Medulla oblongata (tissue), 1 donor: ENCODE data around the gene EVL.

Source experiments
- DNase-seq: peaks from one replicate; pipeline ENCODE4 v3.0.0-alpha.2; 2015; ENCODE audit errors: extremely low spot score

The EVL gene

DNA sequence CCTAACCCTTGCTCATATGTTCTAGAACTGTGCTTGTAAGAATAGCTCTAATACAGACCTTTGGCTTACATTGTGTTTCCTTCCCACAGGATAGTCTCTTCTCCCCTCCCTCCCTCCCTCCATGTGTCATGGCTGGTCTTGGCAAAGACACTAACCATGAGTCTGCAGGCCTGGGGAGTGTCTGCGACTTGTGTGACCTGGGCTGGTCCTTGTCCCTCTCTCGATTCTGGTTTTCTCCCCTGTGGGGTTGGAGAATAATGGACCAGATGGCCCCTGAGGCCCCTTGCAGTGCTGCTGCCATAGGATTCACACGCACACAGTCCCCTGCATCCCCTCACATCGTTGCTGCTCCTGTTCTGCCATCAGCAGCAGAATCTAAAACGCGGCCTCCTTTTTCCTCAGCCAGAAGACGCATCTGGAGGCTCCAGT lies 64.0 kb downstream of the EVL start:
- DNase-seq: no peak

- no peak for DNase-seq
Observed at GRCh38 chr14:100130521-100130920, 65.3 kb downstream of the EVL start.

GRCh38 chr14:100131181-100131580 lies 66.0 kb downstream of the EVL start:
- DNase-seq: no peak

- no peak for DNase-seq
Observed at GRCh38 chr14:100132161-100132902, 67.1 kb downstream of the EVL start.

GRCh38 chr14:100132903-100133510 lies 67.8 kb downstream of the EVL start:
- no peak for DNase-seq

DNA sequence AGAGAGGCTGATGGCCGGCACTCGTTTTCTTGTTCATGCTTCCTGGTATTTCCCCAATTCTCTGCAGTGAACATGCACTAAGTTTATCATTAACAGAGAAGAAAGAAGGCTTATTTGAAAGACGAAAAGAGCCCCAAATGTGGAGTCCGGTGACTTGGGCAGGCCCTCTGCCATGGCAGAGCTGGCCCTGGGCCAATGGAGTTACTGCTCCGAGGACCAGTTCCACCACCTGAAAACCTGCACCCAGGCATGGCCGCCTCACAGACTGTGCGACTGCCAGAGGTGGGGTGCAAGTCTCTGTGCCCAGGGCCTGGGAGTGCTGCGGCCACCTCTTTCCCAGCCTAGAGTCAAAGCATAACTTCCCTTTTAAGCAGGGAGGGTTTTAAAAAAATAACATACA lies 69.4 kb downstream of the EVL start:
- DNase-seq: no peak

DNA sequence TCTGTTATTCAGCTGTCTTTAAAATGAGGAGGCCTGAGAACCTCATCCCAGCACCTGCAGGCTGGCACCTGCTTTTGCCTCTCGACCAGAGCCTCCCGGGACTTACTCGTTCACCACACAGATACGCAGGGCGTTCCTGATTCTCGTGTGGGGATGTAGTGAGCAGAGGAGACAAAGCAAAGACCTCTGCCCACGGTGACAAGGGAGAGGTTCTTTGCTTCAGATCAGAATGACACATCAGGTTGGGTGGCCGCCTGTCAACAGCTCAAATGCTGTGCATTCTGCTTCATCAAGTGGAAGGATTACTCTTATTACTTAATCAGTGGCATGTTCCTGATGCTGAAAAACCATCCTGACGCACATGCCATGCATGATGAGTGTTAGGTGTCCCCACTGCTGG lies 69.9 kb downstream of the EVL start:
- no peak for DNase-seq

DNA sequence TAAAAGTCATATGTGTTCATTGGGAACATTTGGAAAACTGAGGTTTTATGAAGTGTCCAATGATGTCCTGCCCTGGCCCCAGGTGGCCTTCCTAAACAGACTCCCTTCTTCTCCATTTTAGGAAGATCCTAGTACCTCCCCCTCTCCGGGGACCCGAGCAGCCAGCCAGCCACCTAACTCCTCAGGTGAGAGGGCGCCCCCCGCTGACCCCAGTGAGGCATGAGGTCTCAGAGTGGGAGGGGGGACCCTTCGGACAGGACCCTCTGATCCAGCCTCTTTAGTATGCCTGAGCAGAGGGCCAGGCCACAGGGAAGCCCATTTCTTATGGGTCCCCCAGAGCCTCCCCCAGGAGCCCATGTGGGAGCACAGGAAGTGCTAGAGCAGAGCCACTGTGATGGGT lies 70.6 kb downstream of the EVL start:
- no peak for DNase-seq

GRCh38 chr14:100137173-100137572 lies 72.0 kb downstream of the EVL start:
- no peak for DNase-seq

DNA sequence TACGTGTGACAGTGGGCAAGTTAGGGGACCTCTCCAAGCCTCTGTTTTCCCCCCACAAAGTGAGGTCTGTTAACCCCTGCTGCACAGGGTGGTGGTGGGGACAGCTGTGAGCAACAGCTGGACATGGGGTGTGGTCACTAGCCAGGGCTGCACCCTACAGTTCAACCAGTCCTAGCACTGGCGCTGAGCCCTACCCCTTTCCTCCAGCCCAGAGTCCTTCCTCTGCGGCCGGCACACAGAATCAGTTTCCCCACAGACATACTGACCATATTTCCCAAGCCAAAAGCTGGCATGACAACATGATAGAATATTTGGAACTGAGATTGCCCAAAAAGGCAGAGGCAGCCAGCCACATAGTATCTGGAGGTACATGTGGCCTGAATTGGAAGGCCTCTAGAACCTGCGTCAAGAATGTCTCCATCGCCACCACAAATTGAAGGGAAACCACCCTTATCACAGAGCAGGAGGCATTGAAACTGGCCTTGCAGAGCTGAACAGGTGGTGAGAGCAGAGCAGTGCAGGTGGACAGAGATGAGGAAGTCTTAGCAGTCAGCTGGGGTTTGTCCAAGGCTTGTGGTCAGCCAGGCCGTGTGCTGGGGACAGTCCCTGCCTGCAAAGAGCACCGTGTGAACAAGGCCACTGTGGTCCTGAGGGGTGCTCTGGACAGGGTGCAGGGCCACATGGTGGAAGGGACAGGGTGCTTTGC lies 73.0 kb downstream of the EVL start:
- no peak for DNase-seq

DNA sequence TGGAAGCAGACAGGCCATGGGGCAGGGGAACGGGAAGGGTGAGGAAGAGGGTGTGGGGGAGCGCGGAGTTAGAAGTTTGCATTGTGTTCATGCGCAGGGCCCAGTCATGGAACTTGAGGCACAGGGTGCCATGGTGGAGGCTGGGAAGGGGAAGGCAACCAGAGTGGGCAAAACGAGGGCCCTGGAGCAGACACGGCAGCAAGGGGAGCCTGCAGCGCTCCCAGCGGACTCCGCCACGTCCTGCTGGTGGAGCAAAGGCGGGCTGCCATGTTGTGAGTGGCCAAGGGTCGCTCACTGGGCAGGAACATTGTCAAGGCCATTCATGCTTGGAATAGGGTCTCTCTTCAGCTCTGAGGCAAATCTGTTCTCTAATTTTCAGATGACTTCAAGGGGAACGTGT lies 73.7 kb downstream of the EVL start:
- no peak for DNase-seq

DNA sequence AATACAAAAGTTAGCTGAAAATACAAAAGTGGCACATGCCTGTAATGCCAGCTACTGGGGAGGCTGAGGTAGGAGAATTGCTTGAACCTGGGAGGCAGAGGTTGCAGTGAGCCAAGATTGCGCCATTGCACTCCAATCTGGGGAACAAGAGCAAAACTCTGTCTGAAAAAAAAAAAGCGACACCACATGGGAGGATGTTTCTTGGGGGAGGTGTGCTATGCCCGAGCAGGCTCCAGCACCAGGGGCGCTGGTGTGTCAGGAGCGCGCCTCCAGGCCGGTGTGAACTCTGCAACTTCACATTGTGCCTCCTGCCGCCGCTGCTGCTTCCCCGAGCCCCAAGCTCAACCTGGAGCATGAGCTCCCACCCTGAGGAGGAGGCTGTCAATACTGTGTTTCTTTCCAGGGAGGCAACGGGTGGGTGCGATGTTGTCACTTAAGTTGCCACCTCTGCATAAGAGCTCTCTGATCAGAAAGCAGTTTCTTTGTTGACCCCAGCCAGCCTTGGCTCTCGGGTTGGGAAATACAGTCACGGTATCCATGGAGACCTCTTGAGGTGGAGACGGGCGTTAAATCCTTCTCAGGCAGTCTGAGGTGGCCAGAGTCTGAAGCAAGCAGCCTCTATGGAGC lies 75.3 kb downstream of the EVL start:
- no peak for DNase-seq

DNA sequence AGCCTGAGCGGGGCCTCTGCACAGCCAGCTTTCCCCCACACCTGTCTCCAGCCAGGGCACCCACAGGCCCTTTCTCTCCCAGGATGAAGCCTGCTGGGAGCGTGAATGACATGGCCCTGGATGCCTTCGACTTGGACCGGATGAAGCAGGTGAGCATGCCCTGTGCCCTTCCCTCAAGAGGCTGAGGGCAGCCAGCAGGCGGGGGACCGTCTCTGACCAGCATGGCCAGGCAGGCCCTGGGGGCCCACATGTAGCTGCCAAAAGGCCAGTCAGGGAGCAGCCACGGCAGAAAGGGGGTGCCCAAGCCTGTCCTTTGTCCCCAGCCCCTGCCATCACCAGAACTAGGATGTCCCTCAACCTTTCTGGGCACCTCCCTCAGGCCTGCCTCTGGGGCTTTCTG lies 75.9 kb downstream of the EVL start:
- DNase-seq: no peak

- DNase-seq: no peak
Observed at GRCh38 chr14:100142073-100143040, 77.1 kb downstream of the EVL start.

GRCh38 chr14:100143523-100143922 lies 78.3 kb downstream of the EVL start:
- no peak for DNase-seq

- DNase-seq: no peak
Observed at GRCh38 chr14:100143934-100144333, 78.7 kb downstream of the EVL start.

- DNase-seq: no peak
Observed at GRCh38 chr14:100144645-100144995, 79.4 kb downstream of the EVL start.

- DNase-seq: no peak
Observed at GRCh38 chr14:100144996-100145646, 79.9 kb downstream of the EVL start.

DNA sequence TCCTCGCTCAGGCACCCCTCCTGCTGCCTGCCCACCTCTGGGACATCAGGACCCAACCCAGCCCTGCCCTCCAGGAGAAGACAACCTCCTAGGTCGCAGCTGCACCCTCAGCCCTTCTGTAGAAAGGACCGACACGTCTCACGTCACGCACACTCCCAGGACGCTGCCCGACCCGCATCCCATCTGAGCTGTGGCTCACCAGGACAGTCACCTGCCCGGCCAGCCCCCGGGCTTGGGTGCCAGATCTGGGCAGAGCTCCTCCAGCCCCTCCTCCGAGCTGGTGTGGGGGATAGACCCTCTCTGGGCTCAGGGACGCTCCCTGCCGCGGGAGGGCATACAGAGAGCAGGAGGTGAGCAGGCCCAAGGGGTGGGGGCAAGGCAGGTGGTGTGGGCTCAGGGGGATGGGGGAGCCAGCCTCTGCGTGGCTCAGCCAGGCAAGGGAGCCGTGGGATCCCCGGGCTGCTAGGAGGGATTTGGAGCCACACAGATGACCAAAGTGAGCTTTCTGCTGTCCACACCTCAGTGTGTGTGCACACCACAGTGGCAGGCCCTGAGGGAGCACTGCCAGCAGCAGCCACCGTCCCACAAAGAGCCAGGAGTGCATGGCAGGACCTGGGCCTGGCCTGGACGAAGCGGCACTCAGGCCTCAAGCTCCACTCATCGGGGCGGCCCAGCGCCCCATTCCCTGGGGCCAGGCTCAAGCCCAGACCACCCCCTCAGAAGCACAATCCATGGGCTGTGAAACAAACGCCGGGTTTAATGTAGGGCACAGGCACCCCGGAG lies 80.7 kb downstream of the EVL start:
- no peak for DNase-seq

DNA sequence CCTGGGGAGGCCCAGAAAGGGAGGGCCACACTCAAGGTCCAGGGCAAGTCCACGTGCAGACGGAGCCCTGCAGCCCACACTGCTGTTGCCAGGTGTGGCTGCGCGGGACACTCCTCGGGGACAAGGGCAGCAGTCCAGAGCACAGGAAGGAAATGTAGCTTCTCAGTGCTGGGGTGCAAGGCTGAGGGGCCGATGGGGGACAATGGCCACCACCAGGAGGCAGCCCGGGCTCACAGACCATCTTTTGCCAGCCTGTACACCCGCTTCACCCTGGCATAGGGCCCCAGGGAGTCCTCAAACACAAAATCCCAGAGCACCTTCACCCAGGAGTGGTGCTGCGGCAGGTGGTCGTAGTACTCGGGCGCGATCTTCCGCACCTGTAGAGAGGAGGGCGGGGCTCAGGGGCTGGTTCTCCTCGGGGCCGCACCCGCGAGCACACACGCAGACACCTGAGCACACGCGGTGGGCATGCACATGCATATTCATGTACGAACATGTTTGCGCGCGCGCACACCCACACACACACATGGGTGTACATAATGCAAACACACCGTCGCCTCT lies 81.4 kb downstream of the EVL start:
- no peak for DNase-seq
